ENCODE results near the gene NGB.

Gene NGB

DNA sequence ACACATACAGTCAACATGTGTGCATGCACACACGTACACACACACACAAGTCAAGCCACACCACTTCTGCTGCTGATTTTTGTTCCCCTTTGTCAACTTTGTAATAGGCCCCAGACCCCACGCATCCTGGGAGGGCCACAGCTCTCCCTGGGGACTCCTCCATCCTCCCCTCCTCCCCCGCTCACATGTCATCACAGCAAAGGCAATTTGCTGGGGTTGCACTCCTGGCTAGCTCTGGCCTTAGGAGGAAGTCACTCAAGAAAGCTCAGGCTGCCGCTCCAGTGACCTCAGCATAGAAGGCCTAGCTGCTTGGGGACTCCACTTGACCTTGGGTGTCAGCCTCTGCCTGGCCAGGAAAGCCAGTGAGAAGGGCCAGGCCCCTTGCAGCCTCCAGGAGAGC is 27.2 kb downstream of the NGB start:
- Histone ChIP-seq H3K9ac (ENCODE audit: insufficient read length) (no peak overlapping the region), H3K27ac (no peak overlapping the region), H3K4me3 (no peak overlapping the region), H3K36me3 (ENCODE audit: insufficient read depth, low read length) (no peaks in the 10 kb centered on the region), H3K9me3 (ENCODE audit: low read depth, low read length) (no peaks in the 10 kb centered on the region)
- TF ChIP-seq POLR2AphosphoS5 (IDR thresholded peaks at IDR 0.05; ENCODE audit: borderline replicate concordance, low read depth, low read length) (no peak), EZH2 (IDR thresholded peaks at IDR 0.05) (no peak), FOXP2 (optimal IDR thresholded peaks at IDR 0.05; ENCODE audit: control extremely low read depth, extremely low read length, insufficient read depth) (no peak)
- DNase-seq (ENCODE audit: low read depth, low spot score) = no peak

DNA sequence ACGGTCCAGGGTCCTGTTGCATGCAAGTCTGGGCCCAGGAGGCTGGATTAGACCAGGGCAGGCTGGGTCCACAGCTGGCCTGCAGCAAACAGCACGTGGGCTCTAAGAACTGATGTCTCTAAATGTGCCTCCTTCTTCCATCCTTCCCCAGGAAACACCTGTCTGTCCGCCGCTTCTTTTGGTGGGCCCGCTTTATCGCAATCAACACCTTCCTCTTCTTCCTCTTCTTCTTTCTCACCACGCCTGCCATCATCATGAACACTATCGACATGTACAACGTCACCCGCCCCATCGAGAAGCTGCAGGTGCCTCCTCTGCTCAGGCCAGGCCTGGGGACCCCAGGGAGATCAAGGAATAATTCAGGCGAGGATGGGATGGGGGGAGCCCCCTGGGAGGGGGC is 28.3 kb downstream of the NGB start:
- Histone ChIP-seq H3K9me3 (ENCODE audit: low read depth, low read length) (no peaks in the 10 kb centered on the region), H3K27ac (no peak overlapping the region), H3K36me3 (ENCODE audit: insufficient read depth, low read length) (no peaks in the 10 kb centered on the region), H3K4me3 (no peak overlapping the region), H3K9ac (ENCODE audit: insufficient read length) (no peak overlapping the region)
- no peak for TF ChIP-seq FOXP2 (optimal IDR thresholded peaks at IDR 0.05; ENCODE audit: control extremely low read depth, extremely low read length, insufficient read depth)
- no peak for TF ChIP-seq EZH2 (IDR thresholded peaks at IDR 0.05)
- TF ChIP-seq POLR2AphosphoS5 (IDR thresholded peaks at IDR 0.05; ENCODE audit: borderline replicate concordance, low read depth, low read length) = no peak
- DNase-seq (ENCODE audit: low read depth, low spot score) = no peak

DNA sequence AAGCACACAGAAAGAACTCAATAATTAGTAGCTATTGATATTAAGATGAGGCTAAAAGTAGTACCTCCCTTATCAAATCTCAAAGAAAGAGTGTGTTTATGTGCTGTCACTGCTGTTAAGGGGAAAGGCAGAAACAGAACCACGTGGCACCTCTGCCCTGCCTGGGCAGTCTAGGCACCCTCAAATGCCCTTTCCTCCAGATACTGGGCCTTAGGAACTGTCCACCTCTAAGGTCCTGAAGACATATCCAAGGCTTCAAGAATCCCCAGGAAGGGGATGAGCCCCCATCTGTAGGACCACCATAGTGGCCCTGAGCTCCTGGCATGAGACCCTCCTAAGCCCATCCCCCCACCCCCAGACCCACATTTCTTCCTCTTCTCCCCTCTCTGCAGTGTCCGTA is 29.1 kb downstream of the NGB start:
- Histone ChIP-seq H3K9me3 (ENCODE audit: low read depth, low read length) (no peaks in the 10 kb centered on the region), H3K9ac (ENCODE audit: insufficient read length) (no peak overlapping the region), H3K36me3 (ENCODE audit: insufficient read depth, low read length) (no peaks in the 10 kb centered on the region), H3K27ac (no peak overlapping the region), H3K4me3 (no peak overlapping the region)
- TF ChIP-seq FOXP2 (optimal IDR thresholded peaks at IDR 0.05; ENCODE audit: control extremely low read depth, extremely low read length, insufficient read depth) (no peak), EZH2 (IDR thresholded peaks at IDR 0.05) (no peak), POLR2AphosphoS5 (IDR thresholded peaks at IDR 0.05; ENCODE audit: borderline replicate concordance, low read depth, low read length) (no peak)
- DNase-seq (ENCODE audit: low read depth, low spot score) = no peak

DNA sequence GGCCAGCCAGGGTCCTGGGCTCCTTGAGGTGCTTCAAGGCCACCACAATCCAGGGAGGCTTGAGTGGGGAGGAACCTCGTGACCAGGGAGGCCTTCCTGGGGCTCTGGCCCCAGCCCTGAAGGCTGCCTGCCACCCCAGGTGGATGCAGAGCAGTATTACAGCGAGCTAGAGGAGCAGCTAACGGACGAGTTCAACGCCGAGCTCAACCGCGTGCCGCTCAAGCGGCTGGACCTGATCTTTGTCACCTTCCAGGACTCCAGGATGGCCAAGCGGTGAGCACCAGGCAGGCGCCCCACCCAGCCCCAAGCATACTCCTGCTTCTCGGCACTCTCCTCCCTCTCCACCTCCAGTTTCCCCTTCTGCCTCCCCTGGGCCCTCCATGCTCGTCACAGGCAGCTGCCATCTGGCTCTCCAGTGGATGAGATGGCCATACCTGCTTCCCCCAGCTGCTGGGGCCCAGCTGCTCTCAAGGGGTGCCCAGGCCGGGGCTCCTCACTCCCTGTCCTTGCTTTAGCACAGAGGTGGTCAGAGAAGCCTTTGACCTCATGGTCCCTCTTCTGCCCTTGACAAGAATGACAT is 30.6 kb downstream of the NGB start:
- DNase-seq (ENCODE audit: low read depth, low spot score) = no peak
- Histone ChIP-seq H3K4me3 (no peak overlapping the region), H3K27ac (no peak overlapping the region), H3K9ac (ENCODE audit: insufficient read length) (no peak overlapping the region), H3K9me3 (ENCODE audit: low read depth, low read length) (no peaks in the 10 kb centered on the region), H3K36me3 (ENCODE audit: insufficient read depth, low read length) (no peaks in the 10 kb centered on the region)
- TF ChIP-seq FOXP2 (optimal IDR thresholded peaks at IDR 0.05; ENCODE audit: control extremely low read depth, extremely low read length, insufficient read depth) = no peak
- TF ChIP-seq POLR2AphosphoS5 (IDR thresholded peaks at IDR 0.05; ENCODE audit: borderline replicate concordance, low read depth, low read length) = no peak
- no peak for TF ChIP-seq EZH2 (IDR thresholded peaks at IDR 0.05)

DNA sequence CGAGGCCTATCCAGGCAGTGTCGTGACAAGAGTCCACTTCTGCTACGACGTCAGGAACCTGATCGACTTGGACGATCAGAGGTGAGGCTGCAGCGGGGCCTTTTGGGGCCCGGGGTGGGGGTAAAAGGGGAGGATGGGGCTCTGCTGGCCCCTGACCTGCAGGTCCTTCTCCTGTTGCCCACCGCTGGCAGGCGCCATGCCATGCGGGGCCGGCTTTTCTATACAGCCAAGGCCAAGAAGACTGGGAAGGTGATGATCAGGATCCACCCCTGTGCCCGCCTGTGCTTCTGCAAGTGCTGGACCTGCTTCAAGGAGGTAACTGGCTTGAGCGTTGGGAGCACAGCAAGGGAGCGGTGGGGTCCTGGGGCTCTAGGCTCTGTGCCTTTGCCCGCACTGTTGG is 31.6 kb downstream of the NGB start:
- H3K9me3 ChIP-seq (ENCODE audit: low read depth, low read length) = no peaks in the 10 kb centered on the region
- H3K4me3 ChIP-seq = no peak overlapping the region
- H3K36me3 ChIP-seq (ENCODE audit: insufficient read depth, low read length) = no peaks in the 10 kb centered on the region
- H3K27ac ChIP-seq = no peak overlapping the region
- DNase-seq (ENCODE audit: low read depth, low spot score) = no peak
- no peak overlapping the region for H3K9ac ChIP-seq (ENCODE audit: insufficient read length)
- no peak for TF ChIP-seq POLR2AphosphoS5 (IDR thresholded peaks at IDR 0.05; ENCODE audit: borderline replicate concordance, low read depth, low read length)
- TF ChIP-seq FOXP2 (optimal IDR thresholded peaks at IDR 0.05; ENCODE audit: control extremely low read depth, extremely low read length, insufficient read depth) = no peak
- TF ChIP-seq EZH2 (IDR thresholded peaks at IDR 0.05) = no peak

DNA sequence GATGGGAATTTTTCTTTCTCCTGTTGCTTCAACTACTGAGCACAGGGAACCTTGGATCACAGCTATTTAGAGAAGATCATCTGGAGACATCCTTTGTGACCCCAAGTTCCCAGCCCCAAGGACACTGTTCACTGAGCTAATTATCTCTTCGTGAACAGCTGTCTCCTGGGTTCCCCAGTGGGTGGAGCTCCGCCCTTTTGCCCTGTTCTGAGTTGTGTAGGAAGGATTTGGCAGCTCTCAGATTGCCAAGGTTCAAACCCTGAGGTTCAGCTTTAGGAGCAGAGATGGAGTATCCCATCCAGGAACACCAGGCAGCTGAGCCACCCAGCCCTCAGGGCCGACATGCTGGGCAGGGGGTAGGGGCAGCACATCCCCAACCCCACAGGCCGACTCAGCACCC is 32.0 kb downstream of the NGB start:
- Histone ChIP-seq H3K9ac (ENCODE audit: insufficient read length) (no peak overlapping the region), H3K9me3 (ENCODE audit: low read depth, low read length) (no peaks in the 10 kb centered on the region), H3K36me3 (ENCODE audit: insufficient read depth, low read length) (no peaks in the 10 kb centered on the region), H3K4me3 (no peak overlapping the region), H3K27ac (no peak overlapping the region)
- no peak for DNase-seq (ENCODE audit: low read depth, low spot score)
- TF ChIP-seq POLR2AphosphoS5 (IDR thresholded peaks at IDR 0.05; ENCODE audit: borderline replicate concordance, low read depth, low read length) (no peak), EZH2 (IDR thresholded peaks at IDR 0.05) (no peak)

DNA sequence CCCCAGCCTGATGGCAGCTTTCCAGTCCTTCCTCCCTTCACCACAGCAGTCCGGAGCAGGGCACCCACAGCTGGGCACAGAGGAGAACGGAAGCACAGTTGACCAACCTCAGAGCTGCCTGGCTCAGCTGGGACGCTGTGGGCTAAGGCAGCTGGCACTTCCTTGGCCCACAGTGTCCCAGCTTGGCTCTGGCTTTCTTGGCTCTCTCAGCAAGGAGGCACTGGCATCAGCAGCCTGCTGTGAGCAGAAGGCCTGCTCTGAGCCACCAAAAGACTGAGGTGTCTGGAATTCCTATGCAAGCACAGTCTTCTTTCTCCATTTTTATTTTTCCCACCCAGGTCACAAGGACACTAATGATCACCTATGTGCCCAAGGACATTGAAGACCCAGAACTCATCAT is 32.6 kb downstream of the NGB start:
- TF ChIP-seq POLR2AphosphoS5 (IDR thresholded peaks at IDR 0.05; ENCODE audit: borderline replicate concordance, low read depth, low read length) (no peak), FOXP2 (optimal IDR thresholded peaks at IDR 0.05; ENCODE audit: control extremely low read depth, extremely low read length, insufficient read depth) (no peak), EZH2 (IDR thresholded peaks at IDR 0.05) (no peak)
- Histone ChIP-seq H3K4me3 (no peak overlapping the region), H3K9me3 (ENCODE audit: low read depth, low read length) (no peaks in the 10 kb centered on the region), H3K27ac (no peak overlapping the region), H3K9ac (ENCODE audit: insufficient read length) (no peak overlapping the region), H3K36me3 (ENCODE audit: insufficient read depth, low read length) (no peaks in the 10 kb centered on the region)
- no peak for DNase-seq (ENCODE audit: low read depth, low spot score)

DNA sequence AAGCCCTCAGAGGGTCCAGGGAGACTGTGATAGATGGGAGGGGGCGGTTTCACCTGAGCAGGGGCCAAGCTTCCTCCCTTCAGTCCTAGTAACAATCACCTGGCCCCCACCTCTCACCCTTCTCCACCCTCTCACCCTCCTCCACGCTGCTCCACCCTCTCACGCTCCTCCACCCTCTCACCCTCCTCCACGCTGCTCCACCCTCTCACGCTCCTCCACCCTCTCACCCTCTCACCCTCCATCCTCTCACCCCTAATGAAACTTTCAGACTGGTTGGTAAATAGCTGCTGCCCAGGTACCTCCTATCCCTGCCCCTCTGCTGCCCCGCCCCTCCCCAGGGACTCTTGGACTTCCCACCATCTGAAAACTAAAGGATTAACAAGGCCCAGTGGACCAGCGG is 34.2 kb downstream of the NGB start:
- no peaks in the 10 kb centered on the region for H3K36me3 ChIP-seq (ENCODE audit: insufficient read depth, low read length)
- no peak for DNase-seq (ENCODE audit: low read depth, low spot score)
- H3K4me3 ChIP-seq = no peak overlapping the region
- TF ChIP-seq FOXP2 (optimal IDR thresholded peaks at IDR 0.05; ENCODE audit: control extremely low read depth, extremely low read length, insufficient read depth) (no peak), POLR2AphosphoS5 (IDR thresholded peaks at IDR 0.05; ENCODE audit: borderline replicate concordance, low read depth, low read length) (no peak)
- H3K9me3 ChIP-seq (ENCODE audit: low read depth, low read length) = no peaks in the 10 kb centered on the region
- no peak overlapping the region for H3K27ac ChIP-seq
- H3K9ac ChIP-seq (ENCODE audit: insufficient read length) = no peak overlapping the region

DNA sequence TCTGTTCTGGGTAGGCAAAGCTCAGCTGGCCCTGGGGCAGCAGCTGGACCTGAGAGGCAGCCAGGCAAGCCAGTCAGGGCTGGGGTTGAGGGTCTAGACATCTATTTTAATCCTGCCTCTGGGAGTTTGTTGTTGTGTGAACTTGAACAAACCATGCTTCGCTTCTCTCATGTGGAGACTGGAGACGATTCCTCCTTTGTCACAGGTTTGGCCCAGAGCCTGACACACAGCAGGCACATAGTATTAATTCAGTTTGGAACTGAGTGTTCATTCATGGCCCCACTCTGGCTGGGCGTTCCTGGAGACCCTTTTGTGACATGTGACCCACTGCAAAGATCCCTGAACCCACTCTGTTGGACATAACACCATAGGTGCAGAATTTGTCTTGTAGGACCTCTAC is 39.3 kb downstream of the NGB start:
- no peaks in the 10 kb centered on the region for H3K9me3 ChIP-seq (ENCODE audit: low read depth, low read length)
- no peak for DNase-seq (ENCODE audit: low read depth, low spot score)
- no peak overlapping the region for H3K9ac ChIP-seq (ENCODE audit: insufficient read length)
- no peak overlapping the region for H3K4me3 ChIP-seq
- no peaks in the 10 kb centered on the region for H3K36me3 ChIP-seq (ENCODE audit: insufficient read depth, low read length)
- no peak for TF ChIP-seq EZH2 (IDR thresholded peaks at IDR 0.05)
- TF ChIP-seq FOXP2 (optimal IDR thresholded peaks at IDR 0.05; ENCODE audit: control extremely low read depth, extremely low read length, insufficient read depth) = no peak
- no peak for TF ChIP-seq POLR2AphosphoS5 (IDR thresholded peaks at IDR 0.05; ENCODE audit: borderline replicate concordance, low read depth, low read length)
- no peak overlapping the region for H3K27ac ChIP-seq

All from SK-N-MC (cell line).